ENCODE measurements around the gene PANK2.

GRCh38 chr20:3874194-3874844, 14.9 kb upstream of the PANK2 start:
- TF ChIP-seq EP300 (IDR thresholded peaks at IDR 0.05; ENCODE audit: borderline replicate concordance) = no peak
- TF ChIP-seq MAX (IDR thresholded peaks at IDR 0.05) = no peak
- no peak for TF ChIP-seq RAD21 (IDR thresholded peaks at IDR 0.05; ENCODE audit: low read depth)
- TF ChIP-seq REST (IDR thresholded peaks at IDR 0.05; ENCODE audit: low read depth) = no peak
- TF ChIP-seq CEBPB (IDR thresholded peaks at IDR 0.05) = no peak
- TF ChIP-seq, protein P1, sequence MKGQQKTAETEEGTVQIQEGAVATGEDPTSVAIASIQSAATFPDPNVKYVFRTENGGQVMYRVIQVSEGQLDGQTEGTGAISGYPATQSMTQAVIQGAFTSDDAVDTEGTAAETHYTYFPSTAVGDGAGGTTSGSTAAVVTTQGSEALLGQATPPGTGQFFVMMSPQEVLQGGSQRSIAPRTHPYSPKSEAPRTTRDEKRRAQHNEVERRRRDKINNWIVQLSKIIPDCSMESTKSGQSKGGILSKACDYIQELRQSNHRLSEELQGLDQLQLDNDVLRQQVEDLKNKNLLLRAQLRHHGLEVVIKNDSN (IDR thresholded peaks at IDR 0.05) = no peak
- TF ChIP-seq ZBTB7A (IDR thresholded peaks at IDR 0.05; ENCODE audit: low read depth) = no peak
- no peak for TF ChIP-seq TAF1 (IDR thresholded peaks at IDR 0.05; ENCODE audit: low read depth)
- TF ChIP-seq TEAD4 (IDR thresholded peaks at IDR 0.05) = no peak
- TF ChIP-seq EGR1 (IDR thresholded peaks at IDR 0.05) = no peak
